Measurements from ENCODE around the gene ATP6V1D. TPM values are rescaled to one million over a fixed set of nuclear protein-coding genes. Genes with fewer than 3 reads are reported as not detected.
"Not testable (repeated sequence)": the region's sequence is repeated elsewhere in the genome, so short reads cannot be mapped to it uniquely, and the experiment has no call there.

Gene ATP6V1D
- 111 TPM for polyA plus RNA-seq (2013, experiment 1 of 2; ENCODE audit: insufficient read length)
- 114 TPM for polyA plus RNA-seq (2013, experiment 2 of 2; ENCODE audit: insufficient read length)

DNA sequence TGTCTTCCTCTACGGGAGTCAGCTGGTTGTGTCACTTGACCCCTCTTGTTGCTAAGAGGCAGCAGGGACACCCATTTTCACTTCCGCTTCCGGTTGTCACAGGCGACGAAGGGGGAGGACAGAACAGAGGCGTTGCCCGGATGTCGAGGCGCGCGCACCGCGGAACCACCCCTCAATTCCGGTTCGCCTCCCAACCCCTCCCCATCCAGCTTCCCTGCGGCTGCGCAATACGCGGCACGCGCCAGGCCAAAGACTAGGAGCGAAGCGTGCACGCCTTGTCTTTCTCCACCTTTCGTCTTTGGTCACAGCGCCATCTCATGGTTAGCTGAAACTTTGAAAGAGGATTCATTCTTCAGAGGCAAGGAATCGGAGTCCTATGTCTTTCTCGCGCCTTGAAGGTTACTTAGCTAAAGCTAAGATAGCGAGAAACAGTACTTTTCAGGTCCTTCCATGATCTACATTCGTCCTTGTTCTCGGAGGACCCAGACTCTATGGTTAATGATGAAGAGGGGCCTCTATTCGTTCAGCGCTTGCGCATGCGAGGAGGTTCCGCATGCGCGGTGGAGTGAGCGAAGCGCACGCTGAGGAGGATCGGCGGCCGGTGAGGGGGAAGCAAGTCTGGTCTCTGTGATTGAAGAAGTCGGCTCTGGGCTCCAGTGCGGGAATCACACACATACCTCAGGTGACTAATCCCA is at the start of gene ATP6V1D, which contains the start of gene EIF2S1:
TSS of gene ATP6V1D (minus strand) at position 30 of the 695 bp plus-strand sequence. CDS start 106 bp downstream, outside the sequence.
TSS of gene EIF2S1 (plus strand) at position 554 of the 695 bp plus-strand sequence. CDS start 4,440 bp downstream, outside the sequence.
- peak; percentile 99 for DNase-seq

GRCh38 chr14:67408122-67408801 is 48.7 kb upstream of the ATP6V1D start:
- DNase-seq: not testable (repeated sequence)

GRCh38 chr14:67405771-67406170 is 46.2 kb upstream of the ATP6V1D start:
- no peak for DNase-seq

DNA sequence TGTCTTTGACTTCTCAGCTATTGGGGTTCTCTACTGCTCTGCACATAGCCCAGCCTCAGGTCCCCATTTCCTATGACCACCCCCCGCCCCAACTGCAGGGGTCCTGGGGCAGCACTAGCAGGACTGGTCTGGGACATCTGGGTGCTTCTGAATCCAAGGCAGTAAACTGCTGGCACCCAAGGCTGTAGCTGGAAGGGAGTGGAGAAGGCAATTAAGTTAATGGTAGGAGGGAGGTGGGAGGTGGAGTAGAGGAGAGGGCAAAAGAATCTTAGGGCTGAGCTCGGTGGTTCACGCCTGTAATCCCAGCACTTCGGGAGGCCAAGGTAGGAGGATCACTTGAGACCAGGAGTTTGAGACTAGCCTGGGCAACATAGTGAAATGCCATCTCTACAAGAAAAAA is 40.8 kb upstream of the ATP6V1D start:
- DNase-seq: no peak

GRCh38 chr14:67397536-67397935 is 37.9 kb upstream of the ATP6V1D start:
- DNase-seq: no peak

GRCh38 chr14:67396381-67396970 is 36.9 kb upstream of the ATP6V1D start:
- DNase-seq: peak; percentile 48

DNA sequence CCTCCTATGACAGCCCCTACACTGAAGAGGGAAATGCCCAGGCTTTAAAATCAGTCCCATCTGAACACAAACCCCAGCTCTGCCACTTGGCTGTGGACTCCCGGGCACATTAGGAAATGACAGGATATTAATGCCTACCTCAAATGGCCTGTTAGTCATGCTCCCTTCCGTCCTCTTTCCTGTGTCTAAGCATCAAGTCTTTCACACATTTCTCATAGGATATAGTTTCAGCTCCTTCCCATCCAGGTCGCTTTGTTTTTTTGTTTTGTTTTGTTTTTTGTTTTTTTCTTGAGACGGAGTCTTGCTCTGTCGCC is 36.2 kb upstream of the ATP6V1D start:
- peak; percentile 8 for DNase-seq

DNA sequence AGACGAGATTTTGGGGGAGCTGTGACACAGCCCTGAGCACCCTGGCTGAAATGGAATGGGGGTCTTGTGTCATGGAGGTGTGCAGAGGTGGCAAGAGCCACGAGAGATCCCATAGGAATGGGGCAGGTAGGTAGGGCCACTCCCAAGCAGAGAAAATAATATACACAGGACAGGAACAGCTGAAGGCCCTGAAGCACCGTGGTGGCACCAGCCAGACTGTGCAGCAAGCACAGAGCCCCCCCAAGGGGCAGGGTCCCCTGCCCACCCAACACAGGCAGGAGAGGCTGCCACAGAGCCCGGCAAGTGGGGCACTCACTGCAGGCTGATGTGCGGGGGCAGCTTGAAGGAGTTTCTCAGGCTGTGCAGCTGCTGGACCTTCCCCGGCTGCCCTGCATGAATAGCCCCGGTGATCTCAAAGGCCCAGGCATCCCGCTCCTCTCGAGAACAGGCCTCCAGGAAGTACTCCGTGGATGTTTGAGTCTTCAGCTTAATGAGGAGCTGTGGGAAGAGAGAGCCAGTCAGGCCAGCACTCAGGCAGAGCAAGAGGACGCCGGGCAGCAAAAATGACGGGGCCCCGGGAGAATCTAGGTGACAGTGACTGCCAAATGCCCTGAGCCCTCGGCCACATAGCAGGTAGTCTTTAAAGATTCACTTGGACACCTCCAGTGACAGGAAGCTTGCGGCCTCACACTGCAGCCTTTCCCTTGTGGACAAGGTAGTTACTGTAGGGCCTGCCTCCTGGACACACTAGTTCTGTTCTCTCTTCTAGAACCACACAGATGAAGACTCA is 35.7 kb upstream of the ATP6V1D start:
- no peak for DNase-seq

DNA sequence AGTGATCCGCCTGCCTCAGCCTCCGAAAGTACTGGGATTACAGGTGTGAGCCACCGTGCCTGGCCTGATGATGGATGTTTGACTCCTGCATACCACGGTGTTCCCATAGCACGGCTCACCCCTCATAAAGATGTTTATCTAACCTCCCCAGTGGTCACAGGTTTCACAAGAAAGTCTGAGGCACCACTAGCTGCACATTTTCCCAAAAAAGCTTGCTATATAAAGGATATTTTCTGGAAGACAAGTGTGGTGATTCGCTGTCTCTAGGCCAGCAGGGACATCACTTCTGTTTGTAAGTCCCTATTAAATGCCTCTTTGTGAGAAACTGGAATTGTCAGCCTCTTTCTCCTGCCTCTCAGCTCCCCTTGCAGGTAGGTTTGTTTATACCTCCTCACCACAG is 34.1 kb upstream of the ATP6V1D start:
- DNase-seq: no peak

GRCh38 chr14:67392800-67393199 is 33.2 kb upstream of the ATP6V1D start:
- DNase-seq: no peak

DNA sequence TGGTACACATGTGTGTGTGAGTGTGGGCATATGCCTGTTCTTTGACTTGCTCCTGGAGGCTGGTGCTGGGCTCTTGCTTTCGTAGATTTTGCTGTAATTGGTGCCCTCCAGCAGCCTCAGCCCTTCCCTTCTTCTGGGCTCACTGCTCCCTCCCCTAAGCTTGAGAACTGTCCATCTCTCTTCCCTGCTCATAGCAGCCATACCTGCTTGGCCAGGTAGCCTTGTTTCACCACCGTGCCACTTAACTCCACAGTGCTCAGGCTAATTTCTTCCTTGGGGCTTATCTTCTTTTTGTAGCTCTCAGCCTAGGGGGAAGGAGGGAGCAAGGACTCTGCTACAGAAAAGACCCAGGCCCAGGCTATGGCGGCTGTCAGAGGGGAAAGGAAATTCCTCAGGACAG is 32.5 kb upstream of the ATP6V1D start:
- no peak for DNase-seq

DNA sequence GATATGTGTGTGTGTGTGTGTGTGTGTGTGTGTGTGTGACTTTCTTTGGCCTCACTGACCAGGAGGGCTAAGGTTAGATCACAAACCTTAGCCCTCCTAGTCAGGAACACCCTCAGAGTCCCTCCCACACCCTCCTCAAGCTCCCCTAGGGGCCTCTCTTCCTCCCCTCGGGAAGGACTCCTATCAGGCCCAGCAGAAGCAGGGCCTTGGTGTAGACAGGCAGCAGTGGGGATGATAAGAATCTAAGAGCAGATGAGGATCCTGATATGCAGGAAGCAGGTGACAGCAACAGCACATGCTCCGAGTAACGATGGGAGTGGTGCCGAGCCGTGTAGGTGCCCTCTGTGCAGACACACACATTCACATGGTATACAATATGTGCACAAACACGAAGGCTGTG is 31.7 kb upstream of the ATP6V1D start:
- no peak for DNase-seq

- no peak for DNase-seq
These were observed 30.4 kb upstream of the ATP6V1D start for GRCh38 chr14:67389811-67390534.

DNA sequence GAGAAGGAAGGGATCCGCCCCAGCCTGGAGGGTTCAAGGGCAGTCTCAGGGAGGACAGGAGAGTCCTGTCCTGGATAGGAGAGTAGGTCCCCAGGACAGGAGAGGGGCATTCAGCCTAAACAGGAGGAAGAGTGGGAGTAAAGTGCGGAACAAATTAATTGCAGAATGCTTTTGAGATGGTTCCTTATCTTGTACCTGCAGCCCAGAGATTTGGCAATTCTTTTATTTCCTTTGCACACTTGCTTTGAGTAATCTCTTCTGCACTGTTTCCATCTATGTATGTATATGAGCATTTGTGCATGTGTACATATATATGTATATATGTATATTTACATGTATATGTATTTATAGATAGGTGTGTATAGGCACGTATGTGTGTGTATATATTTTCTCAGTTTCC is 29.7 kb upstream of the ATP6V1D start:
- DNase-seq: no peak

- DNase-seq: no peak
These were observed 27.6 kb upstream of the ATP6V1D start for GRCh38 chr14:67387195-67387594.

GRCh38 chr14:67385618-67386017 is 26.0 kb upstream of the ATP6V1D start:
- no peak for DNase-seq

GRCh38 chr14:67385120-67385519 is 25.5 kb upstream of the ATP6V1D start:
- DNase-seq: no peak

- DNase-seq: no peak
These were observed 18.3 kb upstream of the ATP6V1D start for GRCh38 chr14:67377916-67378315.

GRCh38 chr14:67373347-67373746 is 13.7 kb upstream of the ATP6V1D start:
- no peak for DNase-seq

- DNase-seq: no peak
These were observed 13.2 kb upstream of the ATP6V1D start for GRCh38 chr14:67372833-67373232.

GRCh38 chr14:67371247-67372148 is 11.9 kb upstream of the ATP6V1D start:
- DNase-seq: no peak
